ENCODE results near the gene SDR39U1.
"Not testable (repeated sequence)": the region's sequence is repeated elsewhere in the genome, so short reads cannot be mapped to it uniquely, and the experiment has no call there.

The SDR39U1 gene, protein sequence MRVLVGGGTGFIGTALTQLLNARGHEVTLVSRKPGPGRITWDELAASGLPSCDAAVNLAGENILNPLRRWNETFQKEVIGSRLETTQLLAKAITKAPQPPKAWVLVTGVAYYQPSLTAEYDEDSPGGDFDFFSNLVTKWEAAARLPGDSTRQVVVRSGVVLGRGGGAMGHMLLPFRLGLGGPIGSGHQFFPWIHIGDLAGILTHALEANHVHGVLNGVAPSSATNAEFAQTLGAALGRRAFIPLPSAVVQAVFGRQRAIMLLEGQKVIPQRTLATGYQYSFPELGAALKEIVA

GRCh38 chr14:24442240-24443052 is at the start of gene SDR39U1:
Gene SDR39U1, minus strand, starts transcription at chr14:24442776. Its CDS starts 7 bp downstream, at chr14:24442769.
- H3K27ac ChIP-seq (ENCODE audit: poor library complexity, severe bottlenecking), result peak within 1 kb of the TSS; percentile 87
- DNase-seq (ENCODE audit: low spot score) (peak; percentile 99), ATAC-seq (ENCODE audit: low read depth) (peak; percentile 86)
- no peaks in the 10 kb centered on the region for H3K9me3 ChIP-seq (ENCODE audit: severe bottlenecking)
- H3K27me3 ChIP-seq (ENCODE audit: insufficient read depth, poor library complexity, severe bottlenecking), result no peaks in the 10 kb centered on the region
- H3K36me3 ChIP-seq (ENCODE audit: low read depth), result peaks cover 41% of the 10 kb centered on the region
- peak within 1 kb of the TSS; percentile 62 for H3K4me3 ChIP-seq (ENCODE audit: severe bottlenecking)
- H3K4me1 ChIP-seq (ENCODE audit: insufficient read depth, poor library complexity, severe bottlenecking), result peaks cover 6% of the 10 kb centered on the region
- no peak for TF ChIP-seq CTCF (IDR thresholded peaks at IDR 0.05; ENCODE audit: poor library complexity, severe bottlenecking)

- not testable (repeated sequence) for H3K27me3 ChIP-seq (ENCODE audit: insufficient read depth, poor library complexity, severe bottlenecking); ATAC-seq (ENCODE audit: low read depth); H3K27ac ChIP-seq (ENCODE audit: poor library complexity, severe bottlenecking); H3K9me3 ChIP-seq (ENCODE audit: severe bottlenecking); H3K4me1 ChIP-seq (ENCODE audit: insufficient read depth, poor library complexity, severe bottlenecking); DNase-seq (ENCODE audit: low spot score); H3K36me3 ChIP-seq (ENCODE audit: low read depth); H3K4me3 ChIP-seq (ENCODE audit: severe bottlenecking)
Observed at GRCh38 chr14:24491586-24492408, 49.2 kb upstream of the SDR39U1 start.

DNA sequence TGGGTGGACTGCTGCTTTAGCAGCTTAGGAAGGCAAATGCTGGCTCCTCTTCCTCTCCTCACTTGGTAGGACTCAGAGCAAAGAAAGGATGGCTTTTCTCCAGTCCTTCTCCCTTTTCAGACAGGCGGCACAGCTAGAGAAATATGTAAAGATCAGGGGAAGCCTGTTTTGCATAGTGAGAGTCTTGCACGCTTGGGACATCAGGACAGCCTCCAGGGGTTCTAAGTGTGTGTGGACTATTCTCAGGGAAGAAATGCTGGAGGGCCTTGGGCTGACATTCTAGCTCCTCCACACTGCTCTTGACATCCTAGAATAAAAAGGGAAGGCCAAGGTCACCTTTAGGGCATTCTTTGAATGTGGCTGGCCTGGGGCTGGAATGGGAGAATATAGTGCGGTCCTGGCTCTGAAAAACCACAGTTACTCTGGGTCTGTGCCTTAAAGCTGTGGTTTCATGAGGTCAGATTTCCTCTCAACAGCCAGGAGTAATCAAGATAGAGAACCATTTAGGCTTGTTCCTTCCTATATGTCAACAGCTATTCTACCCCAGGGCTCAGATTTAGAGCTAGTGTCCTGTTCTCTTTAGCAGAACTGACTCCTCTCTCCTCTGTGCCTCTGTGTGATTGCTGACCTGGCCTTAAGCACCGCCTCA is 41.2 kb upstream of the SDR39U1 start:
- DNase-seq (ENCODE audit: low spot score) (no peak), ATAC-seq (ENCODE audit: low read depth) (0 out of 3 replicates have a peak, but pooled peaks have one; percentile 13)
- Histone ChIP-seq H3K27me3 (ENCODE audit: insufficient read depth, poor library complexity, severe bottlenecking) (no peaks in the 10 kb centered on the region), H3K4me1 (ENCODE audit: insufficient read depth, poor library complexity, severe bottlenecking) (no peaks in the 10 kb centered on the region), H3K27ac (ENCODE audit: poor library complexity, severe bottlenecking) (no peak overlapping the region), H3K4me3 (ENCODE audit: severe bottlenecking) (no peak overlapping the region), H3K9me3 (ENCODE audit: severe bottlenecking) (no peaks in the 10 kb centered on the region), H3K36me3 (ENCODE audit: low read depth) (no peaks in the 10 kb centered on the region)
- no peak for TF ChIP-seq CTCF (IDR thresholded peaks at IDR 0.05; ENCODE audit: poor library complexity, severe bottlenecking)

DNA sequence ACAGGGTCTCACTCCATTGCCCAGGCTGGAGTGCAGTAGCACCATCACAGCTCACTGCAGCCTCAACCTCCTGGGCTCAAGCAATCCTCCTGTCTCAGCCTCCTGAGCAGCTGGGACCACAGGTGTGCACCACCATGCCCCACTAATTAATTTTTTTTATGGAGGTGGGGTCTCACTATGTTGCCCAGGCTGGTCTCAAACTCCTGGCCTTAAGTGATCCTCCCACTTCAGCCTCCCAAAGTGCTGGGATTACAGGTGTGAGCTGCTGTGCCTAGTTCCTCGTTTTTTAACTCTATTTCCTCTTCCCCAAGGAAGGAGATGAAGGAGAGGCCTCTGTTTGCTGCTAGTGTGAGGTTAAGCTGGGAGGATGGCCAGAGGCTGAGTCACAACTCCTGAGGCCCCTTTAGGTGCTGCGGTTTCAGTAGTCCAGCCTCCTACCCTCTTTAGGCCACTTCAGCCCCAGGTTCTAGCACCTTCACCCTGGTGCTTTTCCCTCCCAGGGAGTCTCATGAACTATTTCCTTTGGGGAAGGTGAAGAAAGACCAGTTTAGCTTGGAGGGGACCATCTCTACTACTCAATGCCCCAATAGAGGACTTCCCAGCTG is 40.2 kb upstream of the SDR39U1 start:
- not testable (repeated sequence) for H3K9me3 ChIP-seq (ENCODE audit: severe bottlenecking); H3K27ac ChIP-seq (ENCODE audit: poor library complexity, severe bottlenecking); H3K27me3 ChIP-seq (ENCODE audit: insufficient read depth, poor library complexity, severe bottlenecking); H3K4me3 ChIP-seq (ENCODE audit: severe bottlenecking); DNase-seq (ENCODE audit: low spot score); H3K4me1 ChIP-seq (ENCODE audit: insufficient read depth, poor library complexity, severe bottlenecking); H3K36me3 ChIP-seq (ENCODE audit: low read depth)
- ATAC-seq (ENCODE audit: low read depth), result peak; percentile 76

DNA sequence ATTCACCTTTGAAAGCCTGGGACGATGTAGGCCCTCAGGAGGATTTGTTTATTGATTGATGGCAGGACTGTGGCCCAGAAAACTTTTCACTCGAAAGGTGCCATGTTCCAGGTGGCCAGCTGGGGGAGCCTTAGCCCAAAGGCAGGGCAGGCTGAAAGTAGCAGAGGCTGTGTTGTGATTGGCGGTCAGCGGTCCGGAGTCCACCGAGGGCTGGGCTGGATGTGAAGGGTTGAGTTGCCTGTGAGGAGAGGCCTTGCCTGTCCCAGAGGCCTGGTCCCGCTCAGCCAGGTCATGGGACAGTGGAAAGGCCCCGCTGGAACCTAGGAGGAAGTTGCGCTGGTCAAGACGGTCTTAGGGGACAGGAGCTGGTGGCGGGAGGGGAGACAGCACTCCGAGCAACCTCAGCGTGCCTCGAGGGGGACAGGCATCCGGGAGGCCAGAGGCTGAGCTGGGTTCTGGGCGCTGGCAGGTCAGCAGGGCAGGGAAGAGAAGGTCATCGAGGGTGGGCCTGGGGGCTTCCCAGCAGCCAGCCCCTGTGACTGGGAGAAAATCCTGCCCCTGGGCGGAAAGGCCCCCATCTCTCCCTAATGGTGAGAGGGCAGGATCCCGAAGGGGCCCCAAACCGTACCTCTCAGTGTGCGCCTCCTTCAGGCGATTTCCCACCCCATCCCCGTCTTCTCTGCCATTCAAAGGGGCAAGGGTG is 39.2 kb upstream of the SDR39U1 start:
- Histone ChIP-seq H3K36me3 (ENCODE audit: low read depth) (no peaks in the 10 kb centered on the region), H3K9me3 (ENCODE audit: severe bottlenecking) (no peaks in the 10 kb centered on the region), H3K4me3 (ENCODE audit: severe bottlenecking) (no peak overlapping the region), H3K4me1 (ENCODE audit: insufficient read depth, poor library complexity, severe bottlenecking) (no peaks in the 10 kb centered on the region), H3K27me3 (ENCODE audit: insufficient read depth, poor library complexity, severe bottlenecking) (no peaks in the 10 kb centered on the region), H3K27ac (ENCODE audit: poor library complexity, severe bottlenecking) (no peak overlapping the region)
- TF ChIP-seq CTCF (IDR thresholded peaks at IDR 0.05; ENCODE audit: poor library complexity, severe bottlenecking), result peak; percentile 90
- ATAC-seq (ENCODE audit: low read depth) (peak; percentile 81), DNase-seq (ENCODE audit: low spot score) (no peak)

DNA sequence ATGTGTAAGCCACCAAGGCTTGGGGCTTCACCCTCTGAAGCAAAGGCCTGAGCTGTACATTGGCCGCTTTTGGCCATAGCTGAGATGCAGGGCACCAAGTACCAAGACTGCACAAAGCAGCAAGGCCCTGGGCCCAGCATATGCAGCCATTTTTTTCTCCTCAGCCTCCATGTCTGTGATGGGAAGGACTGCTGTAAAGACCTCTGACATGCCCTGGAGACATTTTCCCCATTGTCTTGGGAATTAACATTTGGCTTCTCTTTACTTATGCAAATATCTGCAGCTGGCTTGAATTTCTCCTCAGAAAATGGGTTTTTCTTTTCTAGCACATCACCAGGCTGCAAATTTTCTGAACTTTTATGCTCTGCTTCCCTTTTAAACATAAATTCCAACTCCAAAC is 37.4 kb upstream of the SDR39U1 start:
- H3K27ac ChIP-seq (ENCODE audit: poor library complexity, severe bottlenecking); H3K4me1 ChIP-seq (ENCODE audit: insufficient read depth, poor library complexity, severe bottlenecking); ATAC-seq (ENCODE audit: low read depth); H3K27me3 ChIP-seq (ENCODE audit: insufficient read depth, poor library complexity, severe bottlenecking); H3K36me3 ChIP-seq (ENCODE audit: low read depth); DNase-seq (ENCODE audit: low spot score); H3K9me3 ChIP-seq (ENCODE audit: severe bottlenecking); H3K4me3 ChIP-seq (ENCODE audit: severe bottlenecking): not testable (repeated sequence)
